ENCODE measurements around the gene OR9Q1.

- no peak for TF ChIP-seq REST (tag by site-specific recombination; IDR thresholded peaks at IDR 0.05)
- no peak for TF ChIP-seq CTCF (tag by site-specific recombination; IDR thresholded peaks at IDR 0.05)
- TF ChIP-seq ZFP69B (tag by site-specific recombination; IDR thresholded peaks at IDR 0.05) = no peak
- TF ChIP-seq ZNF416 (tag by site-specific recombination; IDR thresholded peaks at IDR 0.05) = no peak
- no peak for TF ChIP-seq ZNF18 (tag by site-specific recombination; IDR thresholded peaks at IDR 0.05)
Observed at GRCh38 chr11:57980201-57980600, 43.5 kb upstream of the OR9Q1 start.
